K562 (cell line): ENCODE data around the gene SLC26A11. TPM values are rescaled to one million over a fixed set of nuclear protein-coding genes. Genes with fewer than 3 reads are reported as not detected.
A peak's percentile ranks its signal among the peaks of the same experiment; 100 is the strongest.

Experiments
- ATF1 ChIP-seq, 2 experiments: fragments of 450-650 bp in 1 of 2; IDR thresholded peaks; 2 replicates each; pipeline ENCODE4 v1.6.1; 2016; ENCODE audit warnings: missing compliant biosample characterization in 1 of 2, missing genetic modification characterization in 1 of 2
- BHLHE40 ChIP-seq: IDR thresholded peaks from 2 replicates; pipeline ENCODE4 v1.6.1; 2011; ENCODE audit warnings: low read length, improper control_type of control experiment
- BRCA1 ChIP-seq, 2 experiments: fragments of 450-650 bp in 1 of 2; sonication (generic) in 1 of 2; formaldehyde crosslinking in 1 of 2; IDR thresholded peaks; 2 replicates each; pipeline versions ENCODE4 v1.5.0 to v1.6.1; 2017 to 2020; ENCODE audit warnings: mild to moderate bottlenecking in 1 of 2, missing genetic modification reagents in 1 of 2
- CHD4 ChIP-seq: fragments of 200-600 bp; sonication (generic); IDR thresholded peaks from 3 replicates; pipeline ENCODE4 v1.6.1; 2012; ENCODE audit warnings: low read depth, mild to moderate bottlenecking, mixed read lengths, low read length, inconsistent platforms; ENCODE audit not compliant: insufficient read depth, insufficient replicate concordance, poor library complexity, severe bottlenecking
- DACH1 ChIP-seq: fragments of 450-650 bp; IDR thresholded peaks from 2 replicates; pipeline ENCODE4 v1.6.1; 2018; ENCODE audit not compliant: partially characterized antibody
- HNRNPH1 ChIP-seq: fragments of 200-400 bp; formaldehyde crosslinking; optimal IDR thresholded peaks from 2 replicates; pipeline ENCODE3; 2017; ENCODE audit warnings: low read depth, mild to moderate bottlenecking, low read length, moderate library complexity
- LCOR ChIP-seq: sonication (generic); formaldehyde crosslinking; IDR thresholded peaks from 2 replicates; pipeline ENCODE4 v1.8.0; 2022; ENCODE audit warnings: mild to moderate bottlenecking, missing genetic modification reagents
- MYBL2 ChIP-seq, 2 experiments: fragments of 450-650 bp in 1 of 2; sonication (generic) in 1 of 2; formaldehyde crosslinking in 1 of 2; IDR thresholded peaks; 2 replicates each; pipeline versions ENCODE4 v1.6.1 to v1.8.1; 2017 to 2022; ENCODE audit warnings: borderline replicate concordance in 1 of 2, inconsistent platforms in 1 of 2, low read depth in 1 of 2, mild to moderate bottlenecking in 1 of 2, missing genetic modification reagents in 1 of 2, moderate library complexity in 1 of 2
- NFE2L1 ChIP-seq: fragments of 450-650 bp; IDR thresholded peaks from 2 replicates; pipeline ENCODE4 v1.6.1; 2016; ENCODE audit warnings: missing genetic modification characterization, low read depth, mild to moderate bottlenecking, missing compliant biosample characterization, moderate library complexity, borderline replicate concordance
- RAD21 ChIP-seq, 2 experiments: fragments of 250-450 bp in 1 of 2; fragments of 450-650 bp in 1 of 2; sonication (Bioruptor Pico) in 1 of 2; formaldehyde crosslinking in 1 of 2; IDR thresholded peaks in 1 of 2; conservative IDR thresholded peaks in 1 of 2; 2 replicates each; pipeline versions ENCODE4 v1.4.0 to v1.8.0; 2020 to 2022; ENCODE audit warnings: mild to moderate bottlenecking in 2 of 2, moderate library complexity in 1 of 2
- RB1 ChIP-seq: fragments of 450-650 bp; IDR thresholded peaks from 2 replicates; pipeline ENCODE4 v1.6.1; 2017; ENCODE audit warnings: low read depth, mild to moderate bottlenecking
- SP1 ChIP-seq: sonication (generic); formaldehyde crosslinking; IDR thresholded peaks from 2 replicates; pipeline ENCODE4 v1.8.1; 2022; ENCODE audit warnings: mild to moderate bottlenecking, missing genetic modification reagents
- SRSF9 ChIP-seq: fragments of 200-400 bp; formaldehyde crosslinking; IDR thresholded peaks from 2 replicates; pipeline ENCODE4 v1.6.1; 2017; ENCODE audit warnings: low read depth, low read length, borderline replicate concordance
- ZEB2 ChIP-seq: fragments of 450-650 bp; IDR thresholded peaks from 2 replicates; pipeline ENCODE4 v1.6.1; 2016
- ZKSCAN1 ChIP-seq: fragments of 150-350 bp; IDR thresholded peaks from 2 replicates; pipeline ENCODE4 v1.6.1; 2016; ENCODE audit warnings: low read depth, low read length
- ZNF146 ChIP-seq: IDR thresholded peaks from one replicate; pipeline ENCODE4 v1.6.1; 2018; ENCODE audit warnings: missing compliant biosample characterization; ENCODE audit not compliant: unreplicated experiment
- ZNF175 ChIP-seq: fragments of 200-800 bp; sonication (Bioruptor generic); IDR thresholded peaks from 2 replicates; pipeline ENCODE4 v1.6.1; 2016; ENCODE audit warnings: low read depth, mild to moderate bottlenecking, missing genetic modification characterization, missing compliant biosample characterization
- ZNF263 ChIP-seq: sonication (generic); formaldehyde crosslinking; IDR thresholded peaks from 2 replicates; pipeline ENCODE4 v1.8.0; 2022; ENCODE audit warnings: mild to moderate bottlenecking, missing genetic modification reagents, borderline replicate concordance
- ZNF41 ChIP-seq: fragments of 250-450 bp; sonication (Bioruptor Pico); conservative IDR thresholded peaks from 2 replicates; pipeline ENCODE4 v1.4.0; 2020; ENCODE audit warnings: mild to moderate bottlenecking
- ZNF695 ChIP-seq: fragments of 450-650 bp; formaldehyde crosslinking; IDR thresholded peaks from 2 replicates; pipeline ENCODE4 v1.4.0; 2020; ENCODE audit warnings: mild to moderate bottlenecking, moderate library complexity
- polyA plus RNA-seq, 8 experiments: library from polyadenylated mRNA; depleted of rRNA in 4 of 8; stranded (reverse) in 5 of 8; unstranded in 3 of 8; fragments of >200 nt; fragmentation: Nextera tagmentation in 2 of 8; fragmentation: Illumina TruSeq in 1 of 8; extraction: Ambion mirVana in 2 of 8; extraction: Trizol in 1 of 8; gene quantifications; 2 replicates each; pipeline versions ENCODE4 v1.2.1 to v1.2.3, GENCODE V29; 2011 to 2014; ENCODE audit warnings: inconsistent platforms in 1 of 8, missing spikeins in 1 of 8
- total RNA-seq, 7 experiments: library from RNA; depleted of rRNA in 6 of 7; stranded (reverse); fragments of >200 nt in 6 of 7; fragmentation: Illumina TruSeq in 2 of 7; extraction: Trizol in 2 of 7; gene quantifications; 2 replicates each; pipeline versions ENCODE4 v1.2.1 to v1.2.3, GENCODE V29; 2011 to 2021; ENCODE audit warnings: low replicate concordance in 1 of 7
- TF ChIP-seq, protein P1 (sequence below), 2 experiments: IDR thresholded peaks; 2 replicates each; pipeline ENCODE4 v1.6.1; 2011; ENCODE audit warnings: borderline replicate concordance in 1 of 2, control low read depth in 1 of 2, low read depth in 1 of 2, low read length in 1 of 2, mild to moderate bottlenecking in 1 of 2, mixed read lengths in 1 of 2, moderate library complexity in 1 of 2; ENCODE audit not compliant: insufficient read depth in 1 of 2, insufficient read length in 1 of 2, poor library complexity in 1 of 2, severe bottlenecking in 1 of 2; ENCODE audit errors: extremely low read depth in 1 of 2
- TF ChIP-seq, protein P2 (sequence below): sonication (generic); formaldehyde crosslinking; IDR thresholded peaks from 2 replicates; pipeline ENCODE4 v1.8.0; 2023; ENCODE audit warnings: mild to moderate bottlenecking, missing genetic modification reagents
- TF ChIP-seq, protein P3 (sequence below): sonication (generic); formaldehyde crosslinking; IDR thresholded peaks from 2 replicates; pipeline ENCODE4 v1.8.0; 2022; ENCODE audit warnings: missing genetic modification reagents, mild to moderate bottlenecking, moderate library complexity, borderline replicate concordance

The SLC26A11 gene
- total and polyA plus RNA-seq, 9 of the 15 experiments (the other 6 are each of a cell fraction or from before 2014, with no cell fraction given): 0.06 to 3.1 (median 1.2) TPM; not detected in 1

DNA sequence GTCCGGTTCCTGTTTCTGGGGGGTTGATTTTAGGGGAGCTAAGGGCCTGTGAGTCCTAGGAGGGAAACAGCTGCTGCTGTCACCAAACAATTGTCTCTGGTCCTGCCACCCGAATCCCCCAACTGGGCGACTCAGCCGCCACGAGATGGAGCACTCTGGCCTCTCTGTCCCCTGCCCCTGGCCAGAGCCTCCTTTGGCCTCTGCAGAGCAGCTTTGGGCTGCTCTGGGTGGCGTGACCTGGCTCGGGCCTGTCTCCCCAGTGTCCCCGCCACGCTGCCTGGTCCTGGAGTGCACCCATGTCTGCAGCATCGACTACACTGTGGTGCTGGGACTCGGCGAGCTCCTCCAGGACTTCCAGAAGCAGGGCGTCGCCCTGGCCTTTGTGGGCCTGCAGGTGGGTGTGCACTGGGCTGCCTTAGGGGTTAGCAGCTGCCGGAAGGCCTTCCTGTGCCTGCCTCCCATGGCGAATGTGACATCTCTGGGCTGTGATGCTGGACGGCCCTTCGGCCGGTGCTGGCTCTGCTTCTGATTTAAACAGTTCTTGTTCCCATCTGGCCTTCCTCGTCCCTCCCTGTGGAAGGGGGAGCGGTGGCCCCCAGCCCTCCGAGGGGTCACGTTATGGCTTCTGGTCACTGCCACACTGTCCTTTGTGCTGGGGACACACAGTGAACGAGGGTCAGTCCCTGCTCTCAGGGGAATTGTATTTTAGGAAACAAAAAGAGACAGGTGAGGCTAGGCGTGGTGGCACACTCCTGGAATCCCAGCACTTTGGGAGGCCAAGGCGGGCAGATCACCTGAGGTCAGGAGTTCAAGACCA, 28.9 kb downstream of the SLC26A11 start (continued):
- TF ChIP-seq, protein P1, sequence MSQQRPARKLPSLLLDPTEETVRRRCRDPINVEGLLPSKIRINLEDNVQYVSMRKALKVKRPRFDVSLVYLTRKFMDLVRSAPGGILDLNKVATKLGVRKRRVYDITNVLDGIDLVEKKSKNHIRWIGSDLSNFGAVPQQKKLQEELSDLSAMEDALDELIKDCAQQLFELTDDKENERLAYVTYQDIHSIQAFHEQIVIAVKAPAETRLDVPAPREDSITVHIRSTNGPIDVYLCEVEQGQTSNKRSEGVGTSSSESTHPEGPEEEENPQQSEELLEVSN (IDR thresholded peaks at IDR 0.05; ENCODE audit: borderline replicate concordance in 1 of 2, extremely low read depth in 1 of 2, insufficient read depth in 1 of 2, insufficient read length in 1 of 2, low read depth in 1 of 2, low read length in 1 of 2, poor library complexity in 1 of 2, severe bottlenecking in 1 of 2): no peak
- TF ChIP-seq LCOR (CRISPR knock-in tag) (no peak), ZNF695 (CRISPR knock-in tag) (no peak), ZNF146 (CRISPR knock-in tag) (no peak), ATF1 (CRISPR knock-in tag; IDR thresholded peaks at IDR 0.05) (no peak), ATF1 (tag; IDR thresholded peaks at IDR 0.05) (no peak), BHLHE40 (0 out of 2 replicates have a peak, but pooled peaks have one; percentile 33), RB1 (peak; percentile 51; the same call in 1 of the 2 replicates), ZEB2 (no peak), ZKSCAN1 (no peak), MYBL2 (IDR thresholded peaks at IDR 0.05; ENCODE audit: low read depth) (no peak), MYBL2 (CRISPR knock-in tag; IDR thresholded peaks at IDR 0.05; ENCODE audit: borderline replicate concordance) (no peak), SP1 (CRISPR knock-in tag) (no peak), SRSF9 (no peak), HNRNPH1 (no peak), CHD4 (no peak), ZNF263 (CRISPR knock-in tag) (0 out of 2 replicates have a peak, but pooled peaks have one; percentile 55), BRCA1 (IDR thresholded peaks at IDR 0.05) (no peak), BRCA1 (CRISPR knock-in tag; IDR thresholded peaks at IDR 0.05) (no peak), DACH1 (no peak), ZNF175 (CRISPR knock-in tag) (no peak), ZNF41 (CRISPR knock-in tag) (no peak), RAD21 (CRISPR knock-in tag; conservative IDR thresholded peaks at IDR 0.05 in 1 of 2, IDR thresholded peaks at IDR 0.05 in 1 of 2) (peak; percentile 39 to 78), NFE2L1 (no peak)
- TF ChIP-seq, protein P2, sequence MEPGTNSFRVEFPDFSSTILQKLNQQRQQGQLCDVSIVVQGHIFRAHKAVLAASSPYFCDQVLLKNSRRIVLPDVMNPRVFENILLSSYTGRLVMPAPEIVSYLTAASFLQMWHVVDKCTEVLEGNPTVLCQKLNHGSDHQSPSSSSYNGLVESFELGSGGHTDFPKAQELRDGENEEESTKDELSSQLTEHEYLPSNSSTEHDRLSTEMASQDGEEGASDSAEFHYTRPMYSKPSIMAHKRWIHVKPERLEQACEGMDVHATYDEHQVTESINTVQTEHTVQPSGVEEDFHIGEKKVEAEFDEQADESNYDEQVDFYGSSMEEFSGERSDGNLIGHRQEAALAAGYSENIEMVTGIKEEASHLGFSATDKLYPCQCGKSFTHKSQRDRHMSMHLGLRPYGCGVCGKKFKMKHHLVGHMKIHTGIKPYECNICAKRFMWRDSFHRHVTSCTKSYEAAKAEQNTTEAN (CRISPR knock-in tag): no peak
- TF ChIP-seq, protein P3, sequence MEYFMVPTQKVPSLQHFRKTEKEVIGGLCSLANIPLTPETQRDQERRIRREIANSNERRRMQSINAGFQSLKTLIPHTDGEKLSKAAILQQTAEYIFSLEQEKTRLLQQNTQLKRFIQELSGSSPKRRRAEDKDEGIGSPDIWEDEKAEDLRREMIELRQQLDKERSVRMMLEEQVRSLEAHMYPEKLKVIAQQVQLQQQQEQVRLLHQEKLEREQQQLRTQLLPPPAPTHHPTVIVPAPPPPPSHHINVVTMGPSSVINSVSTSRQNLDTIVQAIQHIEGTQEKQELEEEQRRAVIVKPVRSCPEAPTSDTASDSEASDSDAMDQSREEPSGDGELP: peak; percentile 46; the same call in 1 of the 2 replicates
